C4-2B (cell line): ENCODE data around the gene PHACTR4.
"Not testable (repeated sequence)": the region's sequence is repeated elsewhere in the genome, so short reads cannot be mapped to it uniquely, and the experiment has no call there.

ENCODE experiments used
- H3K27ac ChIP-seq: fragments of 450-650 bp; 2 replicates; pipeline ENCODE4 v1.5.1; 2017
- CTCF ChIP-seq: fragments of 450-650 bp; conservative IDR thresholded peaks from 2 replicates; pipeline ENCODE4 v1.5.1; 2017; ENCODE audit warnings: mild to moderate bottlenecking
- ZFX ChIP-seq: fragments of 450-650 bp; IDR thresholded peaks from 2 replicates; pipeline ENCODE4 v1.6.1; 2017

Gene PHACTR4

GRCh38 chr1:28538286-28538685, 168.7 kb downstream of the PHACTR4 start:
- TF ChIP-seq CTCF, result no peak
- TF ChIP-seq ZFX, result no peak
- H3K27ac ChIP-seq, result no peak overlapping the region

- no peak for TF ChIP-seq CTCF
- TF ChIP-seq ZFX, result no peak
- H3K27ac ChIP-seq, result no peak overlapping the region
Observed at GRCh38 chr1:28540651-28541050, 171.1 kb downstream of the PHACTR4 start.

GRCh38 chr1:28541414-28542015, 172.0 kb downstream of the PHACTR4 start:
- H3K27ac ChIP-seq, result not testable (repeated sequence)

- TF ChIP-seq ZFX (no peak), CTCF (no peak)
- no peak overlapping the region for H3K27ac ChIP-seq
Observed at GRCh38 chr1:28545246-28545628, 175.7 kb downstream of the PHACTR4 start.

GRCh38 chr1:28548318-28548717, 178.8 kb downstream of the PHACTR4 start:
- TF ChIP-seq CTCF, result no peak
- TF ChIP-seq ZFX, result no peak
- H3K27ac ChIP-seq, result no peak overlapping the region
